Daoy (cell line): ENCODE data around the gene B3GNT5. TPM values are rescaled to one million over a fixed set of nuclear protein-coding genes. Genes with fewer than 3 reads are reported as not detected.

Experiments
- DNase-seq: peaks from one replicate; pipeline ENCODE4 v3.0.0-alpha.2; 2015; ENCODE audit warnings: low read depth
- total RNA-seq: library from RNA; depleted of rRNA; stranded (reverse); fragments of >200 nt; shearing (Covaris generic); gene quantifications from 2 replicates; pipeline ENCODE4 v1.2.3, GENCODE V29; 2014; rRNA removed

B3GNT5 gene
- total RNA-seq, 1 experiment from 2014 or later, result 14.1 TPM

- DNase-seq, result no peak
Measured at GRCh38 chr3:183318877-183319276, 65.8 kb downstream of the B3GNT5 start.

GRCh38 chr3:183319371-183319770, 66.3 kb downstream of the B3GNT5 start:
- DNase-seq, result no peak

Other genes starting within 250 kb of the B3GNT5 start
- gene MCCC1, start 153.8 kb upstream of the B3GNT5 start, total RNA-seq, result 27.8 and 32.3 TPM in 2 replicates
- 0.18 and 0.63 TPM in 2 replicates for gene LAMP3, start 90.5 kb upstream of the B3GNT5 start, total RNA-seq
- 0.09 and 0.46 TPM in 2 replicates for gene MCF2L2, start 175.4 kb downstream of the B3GNT5 start, total RNA-seq